HepG2 (cell line): Measurements from ENCODE around the gene TMEM222. TPM values are rescaled to one million over a fixed set of nuclear protein-coding genes. Genes with fewer than 3 reads are reported as not detected.

Source experiments
- CSRNP1 ChIP-seq: sonication (generic); formaldehyde crosslinking; IDR thresholded peaks from 2 replicates; pipeline ENCODE4 v1.8.1; 2023; ENCODE audit warnings: mild to moderate bottlenecking, missing genetic modification reagents
- GZF1 ChIP-seq: sonication (generic); formaldehyde crosslinking; IDR thresholded peaks from 2 replicates; pipeline ENCODE4 v1.5.1; 2020; ENCODE audit warnings: mild to moderate bottlenecking, missing genetic modification reagents
- KLF12 ChIP-seq: sonication (generic); formaldehyde crosslinking; IDR thresholded peaks from 2 replicates; pipeline ENCODE4 v1.4.0; 2020; ENCODE audit warnings: missing genetic modification reagents, borderline replicate concordance
- LBX2 ChIP-seq: sonication (generic); formaldehyde crosslinking; IDR thresholded peaks from 2 replicates; pipeline ENCODE4 v1.5.0; 2020; ENCODE audit warnings: missing genetic modification reagents, mild to moderate bottlenecking, borderline replicate concordance
- MAFG ChIP-seq: sonication (generic); formaldehyde crosslinking; IDR thresholded peaks from 2 replicates; pipeline ENCODE4 v1.5.1; 2020; ENCODE audit warnings: mild to moderate bottlenecking, missing genetic modification reagents
- ONECUT2 ChIP-seq: sonication (generic); formaldehyde crosslinking; IDR thresholded peaks from 2 replicates; pipeline ENCODE4 v1.4.0; 2020; ENCODE audit warnings: missing genetic modification reagents
- POLR2G ChIP-seq: fragments of 200-400 bp; formaldehyde crosslinking; IDR thresholded peaks from 2 replicates; pipeline ENCODE4 v1.6.1; 2018; ENCODE audit warnings: mild to moderate bottlenecking, low read depth, low read length, moderate library complexity
- PTBP1 ChIP-seq: fragments of 200-400 bp; formaldehyde crosslinking; IDR thresholded peaks from 2 replicates; pipeline ENCODE4 v1.6.1; 2018; ENCODE audit warnings: low read length, low read depth; ENCODE audit not compliant: poor library complexity, severe bottlenecking
- RFX1 ChIP-seq: fragments of 450-650 bp; IDR thresholded peaks from 2 replicates; pipeline ENCODE4 v1.6.1; 2017
- SRSF1 ChIP-seq: fragments of 200-400 bp; formaldehyde crosslinking; optimal IDR thresholded peaks from 2 replicates; pipeline ENCODE3; 2017; ENCODE audit warnings: mild to moderate bottlenecking, low read depth, low read length, moderate library complexity
- ZBTB37 ChIP-seq: sonication (generic); formaldehyde crosslinking; IDR thresholded peaks from 2 replicates; pipeline ENCODE4 v1.4.0; 2020; ENCODE audit warnings: mild to moderate bottlenecking, missing genetic modification reagents
- ZBTB8A ChIP-seq: sonication (generic); formaldehyde crosslinking; IDR thresholded peaks from 2 replicates; pipeline ENCODE4 v1.4.0; 2020; ENCODE audit warnings: mild to moderate bottlenecking, low read depth, missing genetic modification reagents, borderline replicate concordance
- ZFAT ChIP-seq: sonication (generic); formaldehyde crosslinking; conservative IDR thresholded peaks from 2 replicates; pipeline ENCODE4 v1.8.1; 2023; ENCODE audit warnings: missing genetic modification reagents, inconsistent platforms
- ZKSCAN5 ChIP-seq: sonication (generic); formaldehyde crosslinking; IDR thresholded peaks from 2 replicates; pipeline ENCODE4 v1.5.1; 2020; ENCODE audit warnings: mild to moderate bottlenecking, missing genetic modification reagents
- ZNF180 ChIP-seq: sonication (generic); formaldehyde crosslinking; IDR thresholded peaks from 2 replicates; pipeline ENCODE4 v1.4.0; 2020; ENCODE audit warnings: low read depth, missing genetic modification reagents, borderline replicate concordance
- ZNF253 ChIP-seq: sonication (generic); formaldehyde crosslinking; IDR thresholded peaks from 2 replicates; pipeline ENCODE4 v1.8.0; 2022; ENCODE audit warnings: mild to moderate bottlenecking, missing genetic modification reagents, borderline replicate concordance
- ZNF383 ChIP-seq: sonication (generic); formaldehyde crosslinking; IDR thresholded peaks from 2 replicates; pipeline ENCODE4 v1.4.0; 2020; ENCODE audit warnings: missing genetic modification reagents, mild to moderate bottlenecking, borderline replicate concordance
- ZNF605 ChIP-seq: sonication (generic); formaldehyde crosslinking; IDR thresholded peaks from 2 replicates; pipeline ENCODE4 v1.8.0; 2022; ENCODE audit warnings: mild to moderate bottlenecking, missing genetic modification reagents
- ZNF83 ChIP-seq: sonication (generic); formaldehyde crosslinking; IDR thresholded peaks from 2 replicates; pipeline ENCODE4 v1.4.0; 2020; ENCODE audit warnings: missing genetic modification reagents, mild to moderate bottlenecking, borderline replicate concordance
- ZNF878 ChIP-seq: sonication (generic); formaldehyde crosslinking; IDR thresholded peaks from 2 replicates; pipeline ENCODE4 v1.8.1; 2023; ENCODE audit warnings: mild to moderate bottlenecking, missing genetic modification reagents, moderate library complexity
- ZSCAN12 ChIP-seq: sonication (generic); formaldehyde crosslinking; IDR thresholded peaks from 2 replicates; pipeline ENCODE4 v1.9.0; 2021; ENCODE audit warnings: mild to moderate bottlenecking, missing genetic modification reagents
- polyA plus RNA-seq, 8 experiments: library from polyadenylated mRNA; depleted of rRNA in 3 of 8; stranded (reverse) in 7 of 8; unstranded in 1 of 8; fragments of >200 nt; fragmentation: Illumina TruSeq in 4 of 8; extraction: Trizol in 4 of 8; gene quantifications; 2 replicates each; pipeline versions ENCODE4 v1.2.1 to v1.2.3, GENCODE V29; 2011 to 2016; ENCODE audit warnings: low read depth in 4 of 8, missing spikeins in 1 of 8, mixed read lengths in 1 of 8; ENCODE audit not compliant: insufficient read depth in 1 of 8
- total RNA-seq, 5 experiments: library from RNA; depleted of rRNA; stranded (reverse); fragments of >200 nt; fragmentation: Illumina TruSeq; extraction: Trizol; gene quantifications; 2 replicates each; pipeline ENCODE4 v1.2.3, GENCODE V29; 2016; ENCODE audit warnings: low read depth in 1 of 5
- TF ChIP-seq, protein P1 (sequence below): sonication (generic); formaldehyde crosslinking; IDR thresholded peaks from 2 replicates; pipeline ENCODE4 v1.4.0; 2020; ENCODE audit warnings: missing genetic modification reagents, borderline replicate concordance

The TMEM222 gene
- total and polyA plus RNA-seq, 2 of the 13 experiments (the other 11 are each of a cell fraction or from before 2014, with no cell fraction given), result 22.7 to 29.6 TPM

DNA sequence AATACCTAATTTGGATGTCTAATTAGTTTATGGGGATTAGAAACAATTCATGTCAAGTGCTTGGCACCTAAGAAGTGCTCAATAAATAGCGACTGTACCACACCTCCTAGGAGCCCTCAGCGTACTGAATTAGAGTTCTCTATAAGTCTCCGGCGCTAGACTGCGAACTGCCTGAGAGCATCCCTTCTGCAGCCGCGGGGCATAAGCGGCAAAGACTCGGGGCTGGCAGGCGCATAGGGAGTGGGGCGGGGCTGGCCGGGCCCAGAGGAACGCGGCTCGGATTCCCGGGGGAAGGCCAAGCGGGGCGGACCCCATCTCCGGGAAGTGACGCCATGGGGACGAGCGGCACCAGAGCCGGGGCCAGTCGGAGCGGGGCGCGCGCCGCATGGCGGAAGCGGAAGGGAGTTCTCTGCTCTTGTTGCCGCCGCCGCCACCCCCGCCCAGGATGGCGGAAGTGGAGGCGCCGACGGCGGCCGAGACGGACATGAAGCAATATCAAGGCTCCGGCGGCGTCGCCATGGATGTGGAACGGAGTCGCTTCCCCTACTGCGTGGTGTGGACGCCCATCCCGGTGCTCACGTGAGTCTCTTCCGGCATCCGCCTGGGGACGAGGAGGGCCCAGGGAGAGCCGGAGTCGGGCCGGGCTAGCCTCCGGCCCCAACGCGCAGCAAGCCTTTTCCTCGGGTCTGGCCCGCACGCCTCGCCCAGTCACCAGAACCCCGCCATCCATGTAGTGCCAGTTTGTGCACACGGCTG lies at the start of gene TMEM222 (continued):
- TF ChIP-seq GZF1 (CRISPR knock-in tag), result 0 out of 2 replicates have a peak, but pooled peaks have one; percentile 66
- no peak for TF ChIP-seq ZBTB8A
- TF ChIP-seq ZNF180 (CRISPR knock-in tag), result no peak
- no peak for TF ChIP-seq ZNF83 (CRISPR knock-in tag)
- peak; percentile 79; the same call in 1 of the 2 replicates for TF ChIP-seq ZNF878 (CRISPR knock-in tag)
- TF ChIP-seq CSRNP1 (CRISPR knock-in tag), result peak; percentile 86; the same call in 1 of the 2 replicates
- TF ChIP-seq ZSCAN12 (CRISPR knock-in tag), result no peak
- TF ChIP-seq, protein P1, sequence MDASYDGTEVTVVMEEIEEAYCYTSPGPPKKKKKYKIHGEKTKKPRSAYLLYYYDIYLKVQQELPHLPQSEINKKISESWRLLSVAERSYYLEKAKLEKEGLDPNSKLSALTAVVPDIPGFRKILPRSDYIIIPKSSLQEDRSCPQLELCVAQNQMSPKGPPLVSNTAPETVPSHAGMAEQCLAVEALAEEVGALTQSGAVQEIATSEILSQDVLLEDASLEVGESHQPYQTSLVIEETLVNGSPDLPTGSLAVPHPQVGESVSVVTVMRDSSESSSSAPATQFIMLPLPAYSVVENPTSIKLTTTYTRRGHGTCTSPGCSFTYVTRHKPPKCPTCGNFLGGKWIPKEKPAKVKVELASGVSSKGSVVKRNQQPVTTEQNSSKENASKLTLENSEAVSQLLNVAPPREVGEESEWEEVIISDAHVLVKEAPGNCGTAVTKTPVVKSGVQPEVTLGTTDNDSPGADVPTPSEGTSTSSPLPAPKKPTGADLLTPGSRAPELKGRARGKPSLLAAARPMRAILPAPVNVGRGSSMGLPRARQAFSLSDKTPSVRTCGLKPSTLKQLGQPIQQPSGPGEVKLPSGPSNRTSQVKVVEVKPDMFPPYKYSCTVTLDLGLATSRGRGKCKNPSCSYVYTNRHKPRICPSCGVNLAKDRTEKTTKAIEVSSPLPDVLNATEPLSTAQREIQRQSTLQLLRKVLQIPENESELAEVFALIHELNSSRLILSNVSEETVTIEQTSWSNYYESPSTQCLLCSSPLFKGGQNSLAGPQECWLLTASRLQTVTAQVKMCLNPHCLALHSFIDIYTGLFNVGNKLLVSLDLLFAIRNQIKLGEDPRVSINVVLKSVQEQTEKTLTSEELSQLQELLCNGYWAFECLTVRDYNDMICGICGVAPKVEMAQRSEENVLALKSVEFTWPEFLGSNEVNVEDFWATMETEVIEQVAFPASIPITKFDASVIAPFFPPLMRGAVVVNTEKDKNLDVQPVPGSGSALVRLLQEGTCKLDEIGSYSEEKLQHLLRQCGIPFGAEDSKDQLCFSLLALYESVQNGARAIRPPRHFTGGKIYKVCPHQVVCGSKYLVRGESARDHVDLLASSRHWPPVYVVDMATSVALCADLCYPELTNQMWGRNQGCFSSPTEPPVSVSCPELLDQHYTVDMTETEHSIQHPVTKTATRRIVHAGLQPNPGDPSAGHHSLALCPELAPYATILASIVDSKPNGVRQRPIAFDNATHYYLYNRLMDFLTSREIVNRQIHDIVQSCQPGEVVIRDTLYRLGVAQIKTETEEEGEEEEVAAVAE (CRISPR knock-in tag), result peak; percentile 88
- peak; percentile 84; the same call in 1 of the 2 replicates for TF ChIP-seq ZBTB37 (CRISPR knock-in tag)
- no peak for TF ChIP-seq MAFG (CRISPR knock-in tag)
- TF ChIP-seq ZKSCAN5 (CRISPR knock-in tag), result no peak
- peak; percentile 44; the same call in 1 of the 2 replicates for TF ChIP-seq RFX1
- TF ChIP-seq PTBP1, result peak; percentile 48
- TF ChIP-seq ZNF253, result no peak
- no peak; the same call in 1 of the 2 replicates for TF ChIP-seq LBX2 (CRISPR knock-in tag)
- TF ChIP-seq KLF12 (CRISPR knock-in tag), result peak; percentile 99
- TF ChIP-seq ZNF383, result no peak
- TF ChIP-seq POLR2G, result peak; percentile 86
- TF ChIP-seq ONECUT2 (CRISPR knock-in tag), result no peak; the same call in 1 of the 2 replicates
- peak; percentile 42 for TF ChIP-seq SRSF1
- TF ChIP-seq ZNF605 (CRISPR knock-in tag), result peak; percentile 89
- TF ChIP-seq ZFAT (CRISPR knock-in tag), result no peak
